Bronchial epithelial cell (primary cell): ENCODE measurements around the gene MMP25. TPM values are rescaled to one million over a fixed set of nuclear protein-coding genes. Genes with fewer than 3 reads are reported as not detected.

Experiments
- DNase-seq: peaks from one replicate; pipeline ENCODE4 v3.0.0-alpha.2; 2010; ENCODE audit warnings: low read depth
- FAIRE-seq: peaks from 2 replicates; lab custom pipeline; 2011; peaks lifted over from hg19 to GRCh38; lab: Jason Lieb, UNC
- H3K27me3 ChIP-seq: 2 replicates; pipeline ENCODE4 v1.5.1; 2011; ENCODE audit warnings: low read length; ENCODE audit not compliant: control insufficient read depth, insufficient read depth
- H3K36me3 ChIP-seq: 2 replicates; pipeline ENCODE4 v1.5.1; 2011; ENCODE audit warnings: low read length; ENCODE audit not compliant: control insufficient read depth, insufficient read depth
- H3K4me3 ChIP-seq: 2 replicates; pipeline ENCODE4 v1.5.1; 2011; ENCODE audit warnings: mild to moderate bottlenecking, low read depth, low read length, control low read depth
- total RNA-seq: library from RNA; depleted of rRNA; stranded (reverse); fragments of >200 nt; gene quantifications from 2 replicates; pipeline ENCODE4 v1.2.1, GENCODE V29; 2014
- TF ChIP-seq, protein P1 (sequence below): IDR thresholded peaks from 2 replicates; pipeline ENCODE4 v1.5.1; 2011; ENCODE audit warnings: mild to moderate bottlenecking, moderate library complexity, low read length, control low read depth, inconsistent platforms; ENCODE audit not compliant: insufficient read depth, severe bottlenecking

Gene MMP25
- total RNA-seq, 1 donor from 2014 or later: under 0.01 TPM

DNA sequence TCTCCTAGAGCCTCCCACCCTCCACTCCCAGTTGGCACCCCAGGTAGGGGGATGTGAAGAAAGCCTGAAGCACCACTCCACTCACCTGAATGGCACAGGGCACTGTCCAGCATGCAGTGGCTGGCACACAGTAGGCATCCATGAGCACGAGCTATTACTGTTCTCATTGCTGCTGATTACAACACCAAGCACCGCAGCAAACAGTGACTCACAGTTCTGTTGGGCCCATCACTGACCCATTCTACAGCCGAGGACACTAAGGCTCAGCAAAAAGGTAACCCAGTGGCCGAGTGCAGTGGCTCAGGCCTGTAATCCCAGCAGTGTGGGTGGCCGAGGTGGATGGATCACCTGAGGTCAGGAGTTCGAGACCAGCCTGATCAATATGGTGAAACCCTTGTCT is 50.0 kb downstream of the MMP25 start:
- no peak for DNase-seq
- no peak for FAIRE-seq
- no peaks in the 10 kb centered on the region for H3K27me3 ChIP-seq
- TF ChIP-seq, protein P1, sequence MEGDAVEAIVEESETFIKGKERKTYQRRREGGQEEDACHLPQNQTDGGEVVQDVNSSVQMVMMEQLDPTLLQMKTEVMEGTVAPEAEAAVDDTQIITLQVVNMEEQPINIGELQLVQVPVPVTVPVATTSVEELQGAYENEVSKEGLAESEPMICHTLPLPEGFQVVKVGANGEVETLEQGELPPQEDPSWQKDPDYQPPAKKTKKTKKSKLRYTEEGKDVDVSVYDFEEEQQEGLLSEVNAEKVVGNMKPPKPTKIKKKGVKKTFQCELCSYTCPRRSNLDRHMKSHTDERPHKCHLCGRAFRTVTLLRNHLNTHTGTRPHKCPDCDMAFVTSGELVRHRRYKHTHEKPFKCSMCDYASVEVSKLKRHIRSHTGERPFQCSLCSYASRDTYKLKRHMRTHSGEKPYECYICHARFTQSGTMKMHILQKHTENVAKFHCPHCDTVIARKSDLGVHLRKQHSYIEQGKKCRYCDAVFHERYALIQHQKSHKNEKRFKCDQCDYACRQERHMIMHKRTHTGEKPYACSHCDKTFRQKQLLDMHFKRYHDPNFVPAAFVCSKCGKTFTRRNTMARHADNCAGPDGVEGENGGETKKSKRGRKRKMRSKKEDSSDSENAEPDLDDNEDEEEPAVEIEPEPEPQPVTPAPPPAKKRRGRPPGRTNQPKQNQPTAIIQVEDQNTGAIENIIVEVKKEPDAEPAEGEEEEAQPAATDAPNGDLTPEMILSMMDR: no peak
- no peaks in the 10 kb centered on the region for H3K36me3 ChIP-seq
- H3K4me3 ChIP-seq: no peak overlapping the region

DNA sequence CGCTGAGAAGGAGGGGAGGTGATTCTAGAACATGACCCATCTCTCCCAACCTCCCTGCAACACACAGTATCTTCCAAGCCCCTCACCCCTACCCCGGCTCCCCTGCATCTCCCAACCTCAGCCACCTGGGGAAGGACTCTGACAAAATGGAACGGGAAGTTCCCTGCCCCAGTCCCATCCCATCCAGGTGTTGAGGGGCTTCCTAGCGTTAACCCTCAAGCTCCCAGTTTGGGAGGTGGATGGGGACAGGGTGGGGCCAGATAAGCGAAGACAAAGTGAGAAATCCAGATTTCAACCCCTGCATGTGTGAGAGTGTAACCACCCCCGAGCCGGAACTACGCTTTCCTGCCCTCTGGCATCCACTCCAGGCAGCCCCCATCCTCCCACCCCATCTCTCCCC is 50.9 kb downstream of the MMP25 start:
- Histone ChIP-seq H3K27me3 (no peaks in the 10 kb centered on the region), H3K4me3 (no peak overlapping the region), H3K36me3 (no peaks in the 10 kb centered on the region)
- no peak for FAIRE-seq
- DNase-seq: no peak
- TF ChIP-seq, protein P1: no peak

DNA sequence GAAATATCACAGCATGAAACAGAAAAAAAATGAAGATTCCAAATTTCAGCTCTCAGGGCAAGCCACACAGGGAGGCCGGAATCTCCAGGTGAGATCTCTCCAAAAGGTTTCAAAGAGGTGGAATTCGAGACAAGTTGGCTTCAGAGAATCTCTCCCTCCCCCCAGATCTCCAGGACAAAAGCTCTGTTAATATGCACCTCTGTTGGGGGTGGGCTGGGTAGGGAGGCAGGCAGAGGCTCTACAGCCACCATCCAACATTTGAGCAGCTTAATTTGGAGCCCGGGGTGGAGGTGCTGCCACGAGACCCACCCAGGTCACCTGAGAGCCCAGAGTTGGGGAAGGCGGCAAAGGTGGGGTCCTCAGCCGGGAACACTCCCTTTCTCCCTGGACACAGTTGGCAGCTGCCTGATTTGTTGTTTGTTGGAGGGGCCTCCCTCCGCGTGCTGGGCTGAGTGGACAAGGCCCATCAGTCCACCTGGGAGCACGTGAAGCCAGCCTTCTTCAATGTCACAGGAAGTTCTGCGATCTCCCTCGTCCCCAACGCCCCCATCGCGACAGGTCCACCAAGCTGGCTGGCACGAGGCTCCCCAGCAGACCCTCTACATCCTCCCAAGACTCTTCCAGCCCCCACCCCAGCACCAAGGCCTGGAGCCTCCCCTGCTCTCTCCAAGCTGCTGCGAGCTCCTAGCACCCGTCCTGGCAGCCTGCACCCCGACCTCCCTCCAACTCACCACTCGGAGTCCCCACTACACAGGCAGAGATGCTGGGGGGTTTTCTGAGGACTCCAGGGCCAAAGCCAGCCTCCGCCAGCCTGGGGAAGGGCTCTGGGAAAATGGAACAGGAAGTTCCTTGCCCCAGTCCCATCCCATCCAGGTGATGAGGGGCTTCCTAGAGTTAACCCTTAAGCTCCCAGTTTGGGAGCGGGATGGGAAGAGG is 52.4 kb downstream of the MMP25 start, which contains the start of gene ZSCAN10:
TSS of gene ZSCAN10 (minus strand) at position 836 of the 936 bp plus-strand sequence. CDS start 6,357 bp downstream, outside the sequence.
- no peaks in the 10 kb centered on the region for H3K36me3 ChIP-seq
- H3K27me3 ChIP-seq: no peaks in the 10 kb centered on the region
- H3K4me3 ChIP-seq: peak within 1 kb of the TSS; percentile 7
- FAIRE-seq: no peak
- DNase-seq: no peak
- TF ChIP-seq, protein P1: no peak

GRCh38 chr16:3099395-3099731 is 53.0 kb downstream of the MMP25 start:
- H3K4me3 ChIP-seq: no peak overlapping the region
- H3K36me3 ChIP-seq: no peaks in the 10 kb centered on the region
- FAIRE-seq: no peak
- TF ChIP-seq, protein P1: no peak
- H3K27me3 ChIP-seq: no peaks in the 10 kb centered on the region
- DNase-seq: no peak

DNA sequence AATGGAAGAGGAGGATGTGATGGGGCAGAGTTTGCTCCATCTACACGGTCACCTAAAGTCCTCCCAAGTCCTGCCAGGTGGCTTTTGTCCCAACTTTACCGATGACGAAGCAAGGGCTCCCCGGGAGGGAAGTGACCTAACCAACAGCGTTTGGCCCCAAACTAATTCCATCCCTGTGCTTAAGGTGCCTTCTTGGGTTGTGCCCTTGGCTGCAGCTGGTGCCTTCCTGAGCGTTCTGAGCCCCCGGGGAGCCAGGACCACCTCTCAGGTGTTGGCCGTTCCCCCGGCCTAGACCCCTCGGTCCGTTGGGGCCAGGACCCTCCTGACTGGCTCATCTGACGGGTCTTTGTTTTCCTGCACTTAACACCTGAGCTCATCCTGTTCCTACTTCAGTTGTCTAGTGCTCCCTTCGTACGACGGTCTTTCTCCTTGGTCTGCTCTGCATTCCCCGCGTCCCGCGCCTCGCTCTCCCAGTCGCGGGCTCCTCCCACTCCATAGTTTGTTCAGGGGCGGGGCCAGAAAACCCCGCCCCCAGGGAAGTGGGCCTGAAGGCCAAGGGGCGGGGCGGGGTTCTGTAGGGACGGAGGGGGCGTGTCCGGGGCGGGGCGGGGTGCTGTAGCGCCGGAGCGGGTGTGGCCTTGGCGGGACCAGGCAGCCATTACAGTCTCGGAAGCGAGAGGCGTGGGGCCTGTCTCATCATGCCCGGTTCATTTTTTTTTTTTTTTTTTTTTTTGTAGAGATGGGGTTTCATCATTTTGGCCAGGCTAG is 53.6 kb downstream of the MMP25 start:
- Histone ChIP-seq H3K27me3 (no peaks in the 10 kb centered on the region), H3K36me3 (no peaks in the 10 kb centered on the region), H3K4me3 (peak overlapping the region; percentile 7)
- TF ChIP-seq, protein P1: no peak
- DNase-seq: peak; percentile 80
- FAIRE-seq: no peak
